ENCODE results near the gene EIF5AL1.
"Not testable (repeated sequence)": the region's sequence is repeated elsewhere in the genome, so short reads cannot be mapped to it uniquely, and the experiment has no call there.

The EIF5AL1 gene

GRCh38 chr10:79511891-79512583, at the start of gene EIF5AL1:
Gene EIF5AL1, plus strand, starts transcription at chr10:79512533. Its CDS starts 117 bp downstream, at chr10:79512650.
- not testable (repeated sequence) for DNase-seq (ENCODE audit: low read depth in 2 of 2)

- DNase-seq (ENCODE audit: low read depth in 2 of 2): no peak
Measured at GRCh38 chr10:79463578-79464496, 48.5 kb upstream of the EIF5AL1 start.

GRCh38 chr10:79465341-79465740, 47.0 kb upstream of the EIF5AL1 start:
- no peak for DNase-seq (ENCODE audit: low read depth in 2 of 2)

GRCh38 chr10:79468015-79468560, 44.2 kb upstream of the EIF5AL1 start:
- no peak for DNase-seq (ENCODE audit: low read depth in 2 of 2)

GRCh38 chr10:79468841-79469585, 43.3 kb upstream of the EIF5AL1 start:
- DNase-seq (ENCODE audit: low read depth in 2 of 2): no peak

- no peak for DNase-seq (ENCODE audit: low read depth in 2 of 2)
Measured at GRCh38 chr10:79470096-79470495, 42.2 kb upstream of the EIF5AL1 start.

- DNase-seq (ENCODE audit: low read depth in 2 of 2): no peak
Measured at GRCh38 chr10:79471776-79472175, 40.6 kb upstream of the EIF5AL1 start.

GRCh38 chr10:79472449-79472848, 39.9 kb upstream of the EIF5AL1 start:
- no peak for DNase-seq (ENCODE audit: low read depth in 2 of 2)

GRCh38 chr10:79472951-79473350, 39.4 kb upstream of the EIF5AL1 start:
- DNase-seq (ENCODE audit: low read depth in 2 of 2): no peak

GRCh38 chr10:79473496-79474095, 38.7 kb upstream of the EIF5AL1 start:
- DNase-seq (ENCODE audit: low read depth in 2 of 2): no peak

- DNase-seq (ENCODE audit: low read depth in 2 of 2): no peak
Measured at GRCh38 chr10:79475119-79475653, 37.1 kb upstream of the EIF5AL1 start.

GRCh38 chr10:79475877-79476276, 36.5 kb upstream of the EIF5AL1 start:
- DNase-seq (ENCODE audit: low read depth in 2 of 2): no peak

GRCh38 chr10:79476645-79477044, 35.7 kb upstream of the EIF5AL1 start:
- no peak for DNase-seq (ENCODE audit: low read depth in 2 of 2)

GRCh38 chr10:79477456-79477855, 34.9 kb upstream of the EIF5AL1 start:
- DNase-seq (ENCODE audit: low read depth in 2 of 2): no peak

- no peak for DNase-seq (ENCODE audit: low read depth in 2 of 2)
Measured at GRCh38 chr10:79479283-79479909, 32.9 kb upstream of the EIF5AL1 start.

- no peak for DNase-seq (ENCODE audit: low read depth in 2 of 2)
Measured at GRCh38 chr10:79482304-79482703, 30.0 kb upstream of the EIF5AL1 start.

GRCh38 chr10:79482741-79483140, 29.6 kb upstream of the EIF5AL1 start:
- DNase-seq (ENCODE audit: low read depth in 2 of 2): no peak

- DNase-seq (ENCODE audit: low read depth in 2 of 2): no peak
Measured at GRCh38 chr10:79483299-79483698, 29.0 kb upstream of the EIF5AL1 start.

- no peak for DNase-seq (ENCODE audit: low read depth in 2 of 2)
Measured at GRCh38 chr10:79483948-79484347, 28.4 kb upstream of the EIF5AL1 start.

- no peak for DNase-seq (ENCODE audit: low read depth in 2 of 2)
Measured at GRCh38 chr10:79484476-79484875, 27.9 kb upstream of the EIF5AL1 start.
